H54 (cell line): ENCODE results near the gene DZIP3.

ENCODE experiments used
- DNase-seq: peaks from one replicate; pipeline ENCODE4 v3.0.0; 2011; ENCODE audit warnings: low spot score, mixed read lengths; ENCODE audit not compliant: insufficient read length
- FAIRE-seq: peaks from 3 replicates; lab custom pipeline; 2011; peaks lifted over from hg19 to GRCh38; lab: Jason Lieb, UNC
- POLR2A ChIP-seq: IDR thresholded peaks from 2 replicates; pipeline ENCODE4 v1.6.1; 2011; ENCODE audit warnings: low read depth, mild to moderate bottlenecking, low read length

Gene DZIP3

DNA sequence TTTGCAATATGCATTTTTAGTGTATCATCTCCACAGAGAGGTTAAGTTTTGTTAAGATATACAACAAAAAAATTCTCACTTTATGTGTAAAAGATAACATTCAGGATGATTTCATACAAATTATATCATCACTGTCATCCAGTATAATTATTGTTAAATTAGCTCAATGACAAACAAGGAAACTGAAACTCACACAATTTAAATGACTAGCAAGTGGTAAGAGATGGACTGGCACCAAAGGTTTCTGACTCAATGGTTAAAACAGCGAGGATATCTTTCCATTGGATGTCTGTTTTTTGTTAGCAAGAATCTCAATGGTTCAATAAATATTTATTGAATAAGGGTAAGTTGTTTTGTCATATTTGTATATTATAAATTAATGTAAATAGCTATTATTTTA is 22.9 kb upstream of the DZIP3 start:
- DNase-seq (no peak), FAIRE-seq (no peak)
- TF ChIP-seq POLR2A: no peak

- TF ChIP-seq POLR2A: no peak
- FAIRE-seq: no peak
- DNase-seq: no peak
These were observed 20.2 kb upstream of the DZIP3 start for GRCh38 chr3:108569336-108569735.

GRCh38 chr3:108578064-108578463 is 11.5 kb upstream of the DZIP3 start:
- TF ChIP-seq POLR2A: no peak
- DNase-seq (no peak), FAIRE-seq (no peak)

GRCh38 chr3:108588601-108589000 is 921 bp upstream of the DZIP3 start:
- FAIRE-seq: peak; percentile 83
- DNase-seq: no peak
- no peak for TF ChIP-seq POLR2A

GRCh38 chr3:108589998-108590323 is 439 bp downstream of the DZIP3 start:
- no peak for FAIRE-seq
- TF ChIP-seq POLR2A: no peak
- DNase-seq: no peak

DNA sequence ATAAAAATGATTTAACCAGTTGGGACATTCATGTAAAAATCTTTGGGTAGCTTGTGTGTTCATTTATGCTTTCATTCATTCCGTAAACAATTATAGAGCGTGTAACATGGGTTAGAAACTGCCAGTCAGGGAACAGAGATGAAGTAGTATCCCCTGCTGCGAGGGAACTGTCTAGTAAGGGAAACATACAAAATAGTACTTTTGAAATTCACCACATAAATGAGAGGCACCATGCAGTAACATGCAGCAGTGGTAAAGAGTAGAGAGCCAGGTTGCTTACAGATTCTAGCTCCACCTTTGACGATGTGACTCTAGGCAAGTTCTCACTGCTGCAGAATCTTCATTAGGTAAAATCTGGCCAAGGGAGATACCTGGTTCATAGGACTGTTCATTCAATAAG is 938 bp downstream of the DZIP3 start:
- FAIRE-seq: peak; percentile 62
- DNase-seq: no peak
- TF ChIP-seq POLR2A: no peak

- FAIRE-seq (no peak), DNase-seq (no peak)
- no peak for TF ChIP-seq POLR2A
These were observed 5.8 kb downstream of the DZIP3 start for GRCh38 chr3:108595321-108595720.

DNA sequence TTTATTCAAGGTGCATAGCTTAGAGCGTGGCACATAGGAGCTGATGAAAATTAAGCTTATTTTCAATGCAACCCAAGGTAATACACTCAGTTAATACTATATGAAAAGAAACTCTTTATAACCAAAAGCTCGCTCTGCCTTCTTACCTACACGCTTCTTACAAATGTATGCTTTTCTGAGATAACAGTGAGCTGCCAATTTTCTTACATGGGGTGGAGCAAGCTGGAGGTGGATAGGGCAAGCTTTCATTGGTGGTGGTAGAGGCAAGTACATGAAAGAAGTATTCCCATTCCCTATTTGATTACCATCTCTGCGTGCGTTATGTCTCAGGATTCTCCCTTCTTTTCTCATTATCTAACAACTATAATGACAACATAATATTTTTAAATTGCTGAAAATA is 8.9 kb downstream of the DZIP3 start:
- DNase-seq (no peak), FAIRE-seq (no peak)

DNA sequence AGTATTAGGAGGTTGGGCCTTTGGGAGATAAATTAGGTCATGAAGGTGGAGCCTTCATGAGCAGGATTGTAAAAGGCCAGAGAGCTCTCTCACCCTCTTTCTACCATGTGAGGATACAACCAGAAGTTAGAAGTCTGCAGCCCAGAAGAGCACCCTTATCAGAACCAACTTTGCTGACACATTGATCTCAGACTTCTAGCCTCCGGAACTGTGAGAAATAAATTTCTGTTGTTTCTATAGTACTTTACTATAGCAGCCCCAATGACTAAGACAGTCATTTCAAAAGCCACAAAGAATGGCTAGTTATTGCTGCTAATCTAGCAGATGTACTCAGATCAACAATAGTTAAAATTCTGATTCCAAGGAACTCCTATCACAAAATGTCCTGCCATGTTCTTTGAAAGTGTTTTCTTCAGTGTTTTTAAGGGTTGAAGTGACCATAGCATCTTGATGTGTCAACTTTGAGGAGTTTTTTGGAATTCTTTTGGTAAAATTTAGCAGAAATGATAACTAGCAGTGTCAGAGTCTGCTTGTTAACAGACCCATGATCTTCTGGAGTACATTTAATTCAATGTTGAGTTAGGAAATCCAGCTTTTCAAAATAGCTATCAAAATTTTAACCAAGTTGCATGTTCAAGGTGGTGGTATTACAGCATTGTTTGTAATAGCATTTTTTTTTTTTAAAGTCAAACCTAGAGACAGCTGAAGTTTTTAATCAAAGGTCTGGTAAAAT is 10.3 kb downstream of the DZIP3 start:
- FAIRE-seq (peak; percentile 48), DNase-seq (no peak)
- no peak for TF ChIP-seq POLR2A

More for the DNA sequence above, 8.9 kb downstream of the DZIP3 start:
- no peak for TF ChIP-seq POLR2A

- no peak for FAIRE-seq
- no peak for DNase-seq
These were observed 12.9 kb downstream of the DZIP3 start for GRCh38 chr3:108602249-108602934.

GRCh38 chr3:108602935-108603294 is 13.4 kb downstream of the DZIP3 start:
- FAIRE-seq (no peak), DNase-seq (no peak)
- TF ChIP-seq POLR2A: no peak

More at GRCh38 chr3:108602249-108602934, 12.9 kb downstream of the DZIP3 start:
- TF ChIP-seq POLR2A: no peak

DNA sequence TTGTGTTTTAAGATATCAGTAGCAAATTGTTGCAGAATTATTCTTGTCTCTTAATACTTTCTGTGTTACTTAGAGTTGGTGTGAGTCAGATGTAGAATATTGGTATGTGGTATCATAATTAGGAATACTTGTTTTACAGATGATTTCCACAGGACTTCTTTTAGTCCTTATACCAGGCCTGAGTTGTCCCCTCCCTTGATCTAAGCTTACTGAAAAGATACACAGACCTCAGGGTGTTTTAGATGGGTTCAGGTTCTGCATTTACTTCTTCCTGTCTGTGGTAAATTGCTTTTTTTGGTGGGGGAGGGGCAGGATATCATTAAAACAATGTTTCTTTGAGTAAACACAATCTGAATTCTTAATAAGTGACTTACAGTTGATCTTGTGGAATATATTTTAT is 14.2 kb downstream of the DZIP3 start:
- TF ChIP-seq POLR2A: no peak
- no peak for DNase-seq
- FAIRE-seq: peak; percentile 50

- DNase-seq (no peak), FAIRE-seq (no peak)
- TF ChIP-seq POLR2A: no peak
These were observed 15.5 kb downstream of the DZIP3 start for GRCh38 chr3:108605028-108605427.

DNA sequence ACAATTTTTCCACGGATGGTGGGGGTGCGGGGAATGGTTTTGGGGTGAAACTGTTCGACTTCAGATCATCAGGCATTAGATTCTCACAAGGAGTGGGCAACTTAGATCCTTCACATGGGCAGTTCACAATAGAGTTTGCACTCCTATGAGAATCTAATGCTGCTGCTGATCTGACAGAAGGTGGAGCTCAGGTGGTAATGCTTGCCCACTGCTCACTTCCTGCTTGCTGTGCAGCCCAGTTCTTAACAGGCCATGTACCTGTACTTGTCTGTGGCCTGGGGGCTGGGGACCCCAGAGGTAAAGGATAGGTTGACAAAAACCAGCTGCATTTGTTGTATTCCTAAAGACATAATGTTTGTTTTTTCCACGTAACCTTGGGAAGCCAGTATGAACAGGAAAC is 16.0 kb downstream of the DZIP3 start:
- DNase-seq (no peak), FAIRE-seq (no peak)
- no peak for TF ChIP-seq POLR2A

GRCh38 chr3:108608750-108609149 is 19.2 kb downstream of the DZIP3 start:
- no peak for DNase-seq
- no peak for FAIRE-seq
- no peak for TF ChIP-seq POLR2A
